HepG2 (cell line): Measurements from ENCODE around the gene GLYATL3. TPM values are rescaled to one million over a fixed set of nuclear protein-coding genes. Genes with fewer than 3 reads are reported as not detected.

Experiments
- ATAC-seq: fragments of 200-7000 bp; cut with Tn5 transposase; 3 replicates; pipeline ENCODE4 v1.9.1; 2020; ENCODE audit warnings: mild to moderate bottlenecking, moderate library complexity
- BruUV-seq: library from RNA; stranded (reverse); fragments of 400-500 nt; replicated peaks from 2 replicates; lab custom pipeline; 2021; lab: Mats Ljungman, UMichigan
- CTCF ChIA-PET: fragments of 300-600 bp; formaldehyde crosslinking; extraction: SDS; loops from one replicate; lab custom pipeline; 2021; ENCODE audit warnings: low total read pairs, inconsistent platforms, low intra/inter-chr PET ratio; lab: Yijun Ruan, JAX
- POLR2A ChIA-PET: fragments of 350-600 bp; sonication (Branson Sonifier 250); formaldehyde crosslinking; loops from one replicate; lab custom pipeline; 2020; ENCODE audit warnings: antibody characterized with exemption, inconsistent platforms; lab: Yijun Ruan, JAX
- DNase-seq: peaks from one replicate; pipeline ENCODE4 v3.0.0-alpha.2; 2015; ENCODE audit warnings: low spot score
- FAIRE-seq: peaks from 3 replicates; lab custom pipeline; 2011; peaks lifted over from hg19 to GRCh38; lab: Jason Lieb, UNC
- H2AFZ ChIP-seq: one replicate; pipeline ENCODE4 v1.6.1; 2011; ENCODE audit warnings: low read length, inconsistent platforms
- H3K27ac ChIP-seq: fragments of 300-600 bp; 3 replicates; pipeline ENCODE4 v1.8.0; 2011; ENCODE audit warnings: mixed run types, mild to moderate bottlenecking, mixed read lengths, low read length, inconsistent platforms; ENCODE audit not compliant: insufficient read depth; ENCODE audit errors: extremely low read length
- H3K27me3 ChIP-seq, 2 experiments: fragments of 200-600 bp in 1 of 2; 2 replicates in 1 of 2; 3 replicates in 1 of 2; pipeline versions ENCODE4 v1.6.0 to v1.8.0; 2011; ENCODE audit warnings: low read length in 2 of 2, mild to moderate bottlenecking in 2 of 2, moderate library complexity in 2 of 2, inconsistent platforms in 1 of 2; ENCODE audit not compliant: insufficient read depth in 2 of 2, control insufficient read depth in 1 of 2
- H3K36me3 ChIP-seq, 2 experiments: fragments of 200-600 bp in 1 of 2; replicated peaks in 1 of 2; 2 replicates in 1 of 2; 3 replicates in 1 of 2; pipeline versions ENCODE4 v1.5.1 to v1.8.0; 2011; ENCODE audit warnings: low read length in 2 of 2, inconsistent platforms in 1 of 2; ENCODE audit not compliant: insufficient read depth in 2 of 2, control insufficient read depth in 1 of 2
- H3K4me1 ChIP-seq: 2 replicates; pipeline ENCODE4 v1.5.1; 2012; ENCODE audit warnings: low read length, inconsistent platforms; ENCODE audit not compliant: insufficient read depth
- H3K4me2 ChIP-seq: 2 replicates; pipeline ENCODE4 v1.6.0; 2011; ENCODE audit warnings: low read depth, low read length, inconsistent platforms
- H3K4me3 ChIP-seq, 3 experiments: fragments of 200-600 bp in 1 of 3; sonication (generic), shearing (Covaris generic) in 1 of 3; replicated peaks in 1 of 3; 2 replicates each; pipeline ENCODE4 v1.5.1; 2011 to 2016; ENCODE audit warnings: low read length in 3 of 3, inconsistent platforms in 2 of 3, low read depth in 2 of 3, mild to moderate bottlenecking in 2 of 3, control low read depth in 1 of 3, mixed read lengths in 1 of 3; ENCODE audit not compliant: insufficient read depth in 1 of 3
- H3K79me2 ChIP-seq: one replicate; pipeline ENCODE4 v1.6.1; 2011; ENCODE audit warnings: low read length, inconsistent platforms; ENCODE audit not compliant: insufficient read depth
- H3K9ac ChIP-seq: 2 replicates; pipeline ENCODE4 v1.6.0; 2011; ENCODE audit warnings: mild to moderate bottlenecking, low read depth, low read length, inconsistent platforms; ENCODE audit not compliant: insufficient read depth
- H3K9me3 ChIP-seq: 2 replicates; pipeline ENCODE4 v1.5.1; 2012; ENCODE audit warnings: mild to moderate bottlenecking, low read length
- H4K20me1 ChIP-seq: 2 replicates; pipeline ENCODE4 v1.6.0; 2011; ENCODE audit warnings: inconsistent platforms, mild to moderate bottlenecking, low read length, moderate library complexity; ENCODE audit not compliant: insufficient read depth
- GPN1 ChIP-seq: sonication (generic); formaldehyde crosslinking; IDR thresholded peaks from 2 replicates; pipeline ENCODE4 v1.5.1; 2020; ENCODE audit warnings: missing genetic modification reagents, borderline replicate concordance
- HMG20B ChIP-seq: conservative IDR thresholded peaks from 2 replicates; pipeline ENCODE4 v1.6.1; 2016; ENCODE audit warnings: missing genetic modification reagents, missing compliant biosample characterization
- KAT8 ChIP-seq: IDR thresholded peaks from 2 replicates; pipeline ENCODE4 v1.6.1; 2016; ENCODE audit warnings: missing genetic modification reagents, missing compliant biosample characterization
- MTA1 ChIP-seq: sonication (generic); formaldehyde crosslinking; IDR thresholded peaks from 2 replicates; pipeline ENCODE4 v1.4.0; 2020; ENCODE audit warnings: missing genetic modification reagents, mild to moderate bottlenecking, borderline replicate concordance
- PBX3 ChIP-seq: sonication (generic); formaldehyde crosslinking; IDR thresholded peaks from 2 replicates; pipeline ENCODE4 v1.8.1; 2023; ENCODE audit warnings: missing genetic modification reagents, inconsistent platforms, borderline replicate concordance
- PHF5A ChIP-seq: IDR thresholded peaks from one replicate; pipeline ENCODE4 v1.6.1; 2018; ENCODE audit warnings: low read depth, missing genetic modification reagents; ENCODE audit not compliant: unreplicated experiment
- ZBTB20 ChIP-seq: sonication (generic); formaldehyde crosslinking; IDR thresholded peaks from 2 replicates; pipeline ENCODE4 v1.8.1; 2023; ENCODE audit warnings: missing genetic modification reagents, low read depth, mild to moderate bottlenecking, borderline replicate concordance
- ZFP36 ChIP-seq: fragments of 150-350 bp; IDR thresholded peaks from 2 replicates; pipeline ENCODE4 v1.6.1; 2018; ENCODE audit warnings: borderline replicate concordance, low read length, low read depth; ENCODE audit not compliant: partially characterized antibody
- ZNF121 ChIP-seq: sonication (generic); formaldehyde crosslinking; IDR thresholded peaks from 2 replicates; pipeline ENCODE4 v1.5.0; 2020; ENCODE audit warnings: mild to moderate bottlenecking, missing genetic modification reagents
- ZNF253 ChIP-seq: sonication (generic); formaldehyde crosslinking; IDR thresholded peaks from 2 replicates; pipeline ENCODE4 v1.8.0; 2022; ENCODE audit warnings: mild to moderate bottlenecking, missing genetic modification reagents, borderline replicate concordance
- WGBS: methylation state at CpG from one replicate; pipeline ENCODE4 v1.1.6; 2017; ENCODE audit warnings: low lambda C conversion rate; 5-methylcytosine and 5-hydroxymethylcytosine counted together
- in situ Hi-C: cut with HindIII; loops from 2 replicates; pipeline ENCODE4 v1.10.0; 2017; ENCODE audit warnings: low pct_unique_long_range_greater_than_20kb; ENCODE audit not compliant: extremely low pct_ligation_motif_present
- intact Hi-C: fragments of 100-400 bp; cut with micrococcal nuclease; formaldehyde crosslinking; loops from one replicate; pipeline ENCODE4 v1.10.0; 2022; ENCODE audit not compliant: unreplicated experiment
- polyA plus RNA-seq, 8 experiments: library from polyadenylated mRNA; depleted of rRNA in 3 of 8; stranded (reverse) in 7 of 8; unstranded in 1 of 8; fragments of >200 nt; fragmentation: Illumina TruSeq in 4 of 8; extraction: Trizol in 4 of 8; gene quantifications; 2 replicates each; pipeline versions ENCODE4 v1.2.1 to v1.2.3, GENCODE V29; 2011 to 2016; ENCODE audit warnings: low read depth in 4 of 8, missing spikeins in 1 of 8, mixed read lengths in 1 of 8; ENCODE audit not compliant: insufficient read depth in 1 of 8
- total RNA-seq, 5 experiments: library from RNA; depleted of rRNA; stranded (reverse); fragments of >200 nt; fragmentation: Illumina TruSeq; extraction: Trizol; gene quantifications; 2 replicates each; pipeline ENCODE4 v1.2.3, GENCODE V29; 2016; ENCODE audit warnings: low read depth in 1 of 5
- TF ChIP-seq, protein P1 (sequence below): sonication (generic); formaldehyde crosslinking; IDR thresholded peaks from one replicate; pipeline ENCODE4 v1.5.1; 2020; ENCODE audit warnings: mild to moderate bottlenecking, missing genetic modification reagents; ENCODE audit errors: not compliant biosample characterization
- TF ChIP-seq, protein P2 (sequence below): IDR thresholded peaks from 2 replicates; pipeline ENCODE4 v1.6.1; 2016; ENCODE audit warnings: missing genetic modification reagents, missing compliant biosample characterization
- TF ChIP-seq, protein P3 (sequence below): sonication (generic); formaldehyde crosslinking; IDR thresholded peaks from 2 replicates; pipeline ENCODE4 v1.9.0; 2022; ENCODE audit warnings: low read depth, missing genetic modification reagents

The GLYATL3 gene
- total and polyA plus RNA-seq, 2 of the 13 experiments (the other 11 are each of a cell fraction or from before 2014, with no cell fraction given), result 0.05 TPM; not detected in 1

DNA sequence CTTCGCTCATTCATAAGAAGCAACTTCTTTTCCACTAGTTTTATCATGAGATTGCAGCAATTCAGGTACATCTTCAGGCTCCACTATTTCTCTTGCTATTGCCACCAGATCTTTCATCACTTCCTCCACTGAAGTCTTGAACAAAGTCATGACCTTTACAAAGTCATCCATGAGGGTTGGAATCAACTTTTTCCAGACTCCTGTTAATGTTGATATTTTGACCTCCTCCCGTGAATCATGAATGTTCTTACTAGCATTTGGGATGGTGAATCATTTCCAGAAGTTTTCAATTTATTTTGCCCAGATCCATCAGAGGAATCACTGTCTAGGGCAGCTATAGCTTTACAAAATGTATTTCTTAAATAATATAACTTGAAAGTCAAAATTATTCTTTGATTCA lies 35.0 kb upstream of the GLYATL3 start:
- Histone ChIP-seq H3K79me2 (peaks cover 75% of the 10 kb centered on the region), H3K27ac (no peak overlapping the region), H2AFZ (no peak overlapping the region), H3K4me2 (peak overlapping the region; percentile 77), H3K9me3 (no peaks in the 10 kb centered on the region), H4K20me1 (no peaks in the 10 kb centered on the region), H3K36me3 (no peaks in the 10 kb centered on the region), H3K27me3 (no peaks in the 10 kb centered on the region; a peak in 1 of 5 replicates), H3K9ac (peak overlapping the region; percentile 90; the same call in 1 of the 2 replicates), H3K4me3 (peak overlapping the region; percentile 83 to 96 (median 91); a peak in 4 of 6 replicates), H3K4me1 (peaks cover 36% of the 10 kb centered on the region)
- in situ Hi-C loops (no loop called here), intact Hi-C loops (no loop called here)
- CTCF ChIA-PET, result no interaction called here
- DNase-seq (no peak), ATAC-seq (no peak), FAIRE-seq (no peak)
- 93% methylated on average over 2 of the region's 2 CpGs for whole genome bisulfite sequencing
- no TSS peak for BruUV-seq
- POLR2A ChIA-PET, result no interaction called here
- TF ChIP-seq MTA1 (CRISPR knock-in tag), result no peak
- TF ChIP-seq HMG20B, result no peak
- TF ChIP-seq ZNF121 (CRISPR knock-in tag), result no peak
- no peak for TF ChIP-seq ZBTB20
- TF ChIP-seq KAT8 (CRISPR knock-in tag), result no peak
- TF ChIP-seq GPN1 (CRISPR knock-in tag), result no peak
- no peak for TF ChIP-seq PBX3 (CRISPR knock-in tag)
- TF ChIP-seq, protein P1, sequence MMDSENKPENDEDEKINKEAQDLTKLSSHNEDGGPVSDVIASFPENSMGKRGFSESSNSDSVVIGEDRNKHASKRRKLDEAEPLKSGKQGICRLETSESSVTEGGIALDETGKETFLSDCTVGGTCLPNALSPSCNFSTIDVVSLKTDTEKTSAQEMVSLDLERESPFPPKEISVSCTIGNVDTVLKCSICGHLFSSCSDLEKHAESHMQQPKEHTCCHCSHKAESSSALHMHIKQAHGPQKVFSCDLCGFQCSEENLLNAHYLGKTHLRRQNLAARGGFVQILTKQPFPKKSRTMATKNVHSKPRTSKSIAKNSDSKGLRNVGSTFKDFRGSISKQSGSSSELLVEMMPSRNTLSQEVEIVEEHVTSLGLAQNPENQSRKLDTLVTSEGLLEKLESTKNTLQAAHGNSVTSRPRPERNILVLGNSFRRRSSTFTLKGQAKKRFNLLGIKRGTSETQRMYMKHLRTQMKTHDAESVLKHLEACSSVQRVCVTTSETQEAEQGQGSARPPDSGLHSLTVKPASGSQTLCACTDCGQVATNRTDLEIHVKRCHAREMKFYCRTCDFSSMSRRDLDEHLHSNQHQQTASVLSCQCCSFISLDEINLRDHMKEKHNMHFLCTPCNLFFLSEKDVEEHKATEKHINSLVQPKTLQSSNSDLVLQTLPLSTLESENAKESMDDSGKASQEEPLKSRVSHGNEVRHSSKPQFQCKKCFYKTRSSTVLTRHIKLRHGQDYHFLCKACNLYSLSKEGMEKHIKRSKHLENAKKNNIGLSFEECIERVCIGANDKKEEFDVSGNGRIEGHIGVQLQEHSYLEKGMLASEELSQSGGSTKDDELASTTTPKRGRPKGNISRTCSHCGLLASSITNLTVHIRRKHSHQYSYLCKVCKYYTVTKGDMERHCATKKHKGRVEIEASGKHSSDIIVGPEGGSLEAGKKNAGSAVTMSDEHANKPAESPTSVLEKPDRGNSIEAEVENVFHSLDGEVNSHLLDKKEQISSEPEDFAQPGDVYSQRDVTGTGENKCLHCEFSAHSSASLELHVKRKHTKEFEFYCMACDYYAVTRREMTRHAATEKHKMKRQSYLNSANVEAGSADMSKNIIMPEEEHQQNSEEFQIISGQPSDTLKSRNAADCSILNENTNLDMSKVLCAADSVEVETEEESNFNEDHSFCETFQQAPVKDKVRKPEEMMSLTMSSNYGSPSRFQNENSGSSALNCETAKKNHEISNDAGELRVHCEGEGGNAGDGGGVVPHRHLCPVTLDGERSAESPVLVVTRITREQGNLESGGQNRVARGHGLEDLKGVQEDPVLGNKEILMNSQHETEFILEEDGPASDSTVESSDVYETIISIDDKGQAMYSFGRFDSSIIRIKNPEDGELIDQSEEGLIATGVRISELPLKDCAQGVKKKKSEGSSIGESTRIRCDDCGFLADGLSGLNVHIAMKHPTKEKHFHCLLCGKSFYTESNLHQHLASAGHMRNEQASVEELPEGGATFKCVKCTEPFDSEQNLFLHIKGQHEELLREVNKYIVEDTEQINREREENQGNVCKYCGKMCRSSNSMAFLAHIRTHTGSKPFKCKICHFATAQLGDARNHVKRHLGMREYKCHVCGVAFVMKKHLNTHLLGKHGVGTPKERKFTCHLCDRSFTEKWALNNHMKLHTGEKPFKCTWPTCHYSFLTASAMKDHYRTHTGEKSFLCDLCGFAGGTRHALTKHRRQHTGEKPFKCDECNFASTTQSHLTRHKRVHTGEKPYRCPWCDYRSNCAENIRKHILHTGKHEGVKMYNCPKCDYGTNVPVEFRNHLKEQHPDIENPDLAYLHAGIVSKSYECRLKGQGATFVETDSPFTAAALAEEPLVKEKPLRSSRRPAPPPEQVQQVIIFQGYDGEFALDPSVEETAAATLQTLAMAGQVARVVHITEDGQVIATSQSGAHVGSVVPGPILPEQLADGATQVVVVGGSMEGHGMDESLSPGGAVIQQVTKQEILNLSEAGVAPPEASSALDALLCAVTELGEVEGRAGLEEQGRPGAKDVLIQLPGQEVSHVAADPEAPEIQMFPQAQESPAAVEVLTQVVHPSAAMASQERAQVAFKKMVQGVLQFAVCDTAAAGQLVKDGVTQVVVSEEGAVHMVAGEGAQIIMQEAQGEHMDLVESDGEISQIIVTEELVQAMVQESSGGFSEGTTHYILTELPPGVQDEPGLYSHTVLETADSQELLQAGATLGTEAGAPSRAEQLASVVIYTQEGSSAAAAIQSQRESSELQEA (CRISPR knock-in tag), result no peak
- no peak for TF ChIP-seq PHF5A (CRISPR knock-in tag)
- no peak for TF ChIP-seq ZFP36
- TF ChIP-seq, protein P2, sequence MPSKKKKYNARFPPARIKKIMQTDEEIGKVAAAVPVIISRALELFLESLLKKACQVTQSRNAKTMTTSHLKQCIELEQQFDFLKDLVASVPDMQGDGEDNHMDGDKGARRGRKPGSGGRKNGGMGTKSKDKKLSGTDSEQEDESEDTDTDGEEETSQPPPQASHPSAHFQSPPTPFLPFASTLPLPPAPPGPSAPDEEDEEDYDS (CRISPR knock-in tag), result no peak
- TF ChIP-seq ZNF253, result no peak
- TF ChIP-seq, protein P3, sequence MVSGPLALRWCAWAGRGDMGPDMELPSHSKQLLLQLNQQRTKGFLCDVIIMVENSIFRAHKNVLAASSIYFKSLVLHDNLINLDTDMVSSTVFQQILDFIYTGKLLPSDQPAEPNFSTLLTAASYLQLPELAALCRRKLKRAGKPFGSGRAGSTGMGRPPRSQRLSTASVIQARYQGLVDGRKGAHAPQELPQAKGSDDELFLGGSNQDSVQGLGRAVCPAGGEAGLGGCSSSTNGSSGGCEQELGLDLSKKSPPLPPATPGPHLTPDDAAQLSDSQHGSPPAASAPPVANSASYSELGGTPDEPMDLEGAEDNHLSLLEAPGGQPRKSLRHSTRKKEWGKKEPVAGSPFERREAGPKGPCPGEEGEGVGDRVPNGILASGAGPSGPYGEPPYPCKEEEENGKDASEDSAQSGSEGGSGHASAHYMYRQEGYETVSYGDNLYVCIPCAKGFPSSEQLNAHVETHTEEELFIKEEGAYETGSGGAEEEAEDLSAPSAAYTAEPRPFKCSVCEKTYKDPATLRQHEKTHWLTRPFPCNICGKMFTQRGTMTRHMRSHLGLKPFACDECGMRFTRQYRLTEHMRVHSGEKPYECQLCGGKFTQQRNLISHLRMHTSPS (CRISPR knock-in tag), result no peak
